HL-60/S4 treated with retinoic acid at 250 ng/mL for 4 days and 3 days (cell line): Measurements from ENCODE around the gene PLCE1.

Experiments
- in situ Hi-C: fragments of 300-500 bp; cut with MboI; formaldehyde crosslinking; loops from 2 replicates; pipeline ENCODE4 v1.7.0; 2022; ENCODE audit warnings: low sequenced_read_pairs

Gene PLCE1

GRCh38 chr10:93993414-93993781 lies 333 bp upstream of the PLCE1 start:
- in situ Hi-C loops = no loop called here

DNA sequence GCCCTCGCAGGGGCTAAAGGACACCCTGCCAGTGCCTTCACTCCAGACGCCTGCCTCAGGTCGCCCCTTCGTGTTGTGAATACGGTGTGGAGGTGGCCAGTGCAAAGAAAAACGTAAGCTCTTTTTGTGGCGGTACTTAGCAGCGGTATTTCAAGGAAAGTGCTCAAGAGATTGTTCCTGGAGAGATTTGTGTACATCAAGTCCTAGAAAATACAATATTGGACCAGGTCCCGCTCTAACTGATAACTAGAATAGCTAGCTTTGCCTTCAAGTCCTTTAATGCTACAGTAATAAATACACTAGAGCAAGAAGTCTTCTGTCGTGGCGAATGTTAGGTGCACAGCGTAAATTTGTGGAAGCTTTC lies 689 bp downstream of the PLCE1 start:
- in situ Hi-C loops = no loop called here

GRCh38 chr10:93995182-93995581 lies 1.5 kb downstream of the PLCE1 start:
- in situ Hi-C loops = no loop called here

GRCh38 chr10:93995598-93996271 lies 2.0 kb downstream of the PLCE1 start:
- in situ Hi-C loops = no loop called here

- in situ Hi-C loops = no loop called here
These were observed 2.8 kb downstream of the PLCE1 start for GRCh38 chr10:93996551-93996950.

GRCh38 chr10:93997546-93997945 lies 3.8 kb downstream of the PLCE1 start:
- in situ Hi-C loops = no loop called here

- in situ Hi-C loops = no loop called here
These were observed 5.7 kb downstream of the PLCE1 start for GRCh38 chr10:93999401-93999851.

GRCh38 chr10:94000638-94001415 lies 7.1 kb downstream of the PLCE1 start:
- in situ Hi-C loops = no loop called here

- in situ Hi-C loops = no loop called here
These were observed 7.7 kb downstream of the PLCE1 start for GRCh38 chr10:94001416-94001810.

- in situ Hi-C loops = no loop called here
These were observed 8.4 kb downstream of the PLCE1 start for GRCh38 chr10:94002156-94002555.

- in situ Hi-C loops = no loop called here
These were observed 9.8 kb downstream of the PLCE1 start for GRCh38 chr10:94003488-94003887.

GRCh38 chr10:94005050-94005449 lies 11.3 kb downstream of the PLCE1 start:
- in situ Hi-C loops = no loop called here

DNA sequence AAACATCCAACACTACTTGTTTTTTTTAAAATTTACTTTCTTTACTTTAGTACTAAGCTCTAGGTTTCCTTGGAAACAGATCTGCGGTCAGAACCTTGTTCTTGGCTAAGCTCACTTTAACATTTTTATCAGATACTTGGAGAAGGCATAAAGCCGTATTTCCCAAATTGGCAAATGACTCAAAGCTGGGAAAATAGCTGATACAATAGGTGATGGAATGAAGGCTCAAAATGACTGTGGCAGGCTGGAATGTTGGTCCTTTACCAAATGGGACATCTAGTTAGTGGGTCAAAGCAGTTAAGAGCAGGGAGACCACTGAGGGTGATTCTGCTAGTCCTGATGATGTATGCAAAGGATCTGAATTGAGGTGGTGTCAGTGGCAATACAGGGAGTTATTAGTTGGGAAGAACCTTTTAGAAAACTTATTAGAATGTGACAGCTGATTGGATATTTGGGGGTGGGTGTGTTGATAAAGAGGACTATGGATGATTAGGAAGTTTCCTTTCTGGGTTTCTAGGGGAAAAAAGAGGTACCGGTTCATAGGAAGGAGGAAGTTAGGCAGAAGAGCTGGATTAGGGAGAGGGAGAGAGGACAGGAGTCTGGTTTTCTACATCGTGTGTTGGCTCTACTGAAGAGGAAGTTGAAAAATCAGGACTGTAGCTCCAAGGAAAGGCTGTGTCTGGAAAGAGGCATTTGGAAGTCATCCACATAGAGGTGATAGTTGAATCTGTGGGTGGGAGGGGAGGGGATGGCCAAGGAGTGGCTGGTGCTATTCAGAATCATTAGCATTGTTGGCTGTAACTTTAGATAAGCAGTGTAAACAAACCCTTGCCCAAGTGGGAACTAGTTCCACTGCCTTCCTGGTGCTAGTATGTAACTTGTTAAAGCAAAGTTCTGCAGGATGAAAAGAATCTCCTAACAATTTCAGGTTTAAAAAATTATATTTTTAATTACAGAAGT lies 13.1 kb downstream of the PLCE1 start:
- in situ Hi-C loops = no loop called here

- in situ Hi-C loops = no loop called here
These were observed 14.8 kb downstream of the PLCE1 start for GRCh38 chr10:94008526-94008925.

DNA sequence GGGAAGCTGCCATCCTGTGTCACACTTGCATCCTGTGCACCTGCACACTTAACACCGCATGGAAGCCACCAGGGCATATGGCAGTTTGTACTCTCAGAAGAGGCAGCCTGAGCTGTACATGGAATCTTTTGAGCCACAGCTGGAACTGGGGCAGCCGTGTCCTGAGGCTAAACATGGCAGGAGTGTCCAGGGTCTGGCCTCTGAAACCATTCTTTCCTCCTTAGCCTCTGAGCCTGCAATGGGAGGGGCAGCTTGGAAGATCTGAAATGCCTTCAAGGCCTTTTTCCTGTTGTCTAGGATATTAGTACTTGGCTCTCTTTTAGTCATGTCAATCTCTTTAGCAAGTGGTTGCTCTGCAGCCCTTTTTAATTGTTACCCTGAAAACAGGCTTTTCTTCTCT lies 16.4 kb downstream of the PLCE1 start:
- in situ Hi-C loops = no loop called here

- in situ Hi-C loops = no loop called here
These were observed 17.2 kb downstream of the PLCE1 start for GRCh38 chr10:94010886-94011285.

GRCh38 chr10:94011296-94011695 lies 17.6 kb downstream of the PLCE1 start:
- in situ Hi-C loops = no loop called here

DNA sequence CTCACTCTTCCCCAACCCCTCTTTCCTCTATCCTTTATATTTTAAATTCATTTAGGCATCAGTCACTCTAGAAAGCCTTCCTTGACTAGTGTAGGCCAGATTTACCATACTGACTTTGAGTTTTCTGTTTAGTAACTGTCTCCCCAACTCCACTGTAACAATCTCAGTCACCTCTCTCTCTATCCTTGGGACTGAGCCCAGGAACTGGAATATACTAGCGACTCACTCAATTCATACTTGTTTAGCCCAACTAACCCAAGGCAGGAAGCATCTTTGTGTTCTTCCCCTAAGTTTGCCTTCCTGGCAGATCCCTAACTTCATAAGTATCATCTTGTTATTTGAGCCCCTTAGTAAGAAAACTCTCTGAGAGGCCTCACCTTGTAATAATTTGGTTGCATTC lies 19.1 kb downstream of the PLCE1 start:
- in situ Hi-C loops = no loop called here

DNA sequence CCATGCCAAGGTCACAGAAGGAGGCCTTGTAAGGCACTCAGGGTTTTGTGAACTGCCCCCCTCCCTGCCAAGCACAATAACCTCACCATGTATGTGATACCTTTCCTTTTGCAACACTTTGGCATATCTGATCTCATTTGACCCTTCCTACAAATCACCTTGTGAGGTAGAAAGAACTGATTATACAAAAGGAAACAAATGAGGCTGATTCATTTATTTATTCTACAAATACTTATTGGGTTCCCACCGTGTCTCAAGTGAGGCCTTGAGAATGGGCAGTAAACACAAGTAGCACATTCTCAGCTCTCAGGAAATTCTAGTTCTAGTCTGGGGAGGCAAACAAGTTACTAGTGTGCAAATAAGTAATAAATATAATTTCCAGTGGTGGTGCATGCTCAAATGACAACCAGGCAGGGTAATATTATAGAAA lies 19.6 kb downstream of the PLCE1 start:
- in situ Hi-C loops = no loop called here

DNA sequence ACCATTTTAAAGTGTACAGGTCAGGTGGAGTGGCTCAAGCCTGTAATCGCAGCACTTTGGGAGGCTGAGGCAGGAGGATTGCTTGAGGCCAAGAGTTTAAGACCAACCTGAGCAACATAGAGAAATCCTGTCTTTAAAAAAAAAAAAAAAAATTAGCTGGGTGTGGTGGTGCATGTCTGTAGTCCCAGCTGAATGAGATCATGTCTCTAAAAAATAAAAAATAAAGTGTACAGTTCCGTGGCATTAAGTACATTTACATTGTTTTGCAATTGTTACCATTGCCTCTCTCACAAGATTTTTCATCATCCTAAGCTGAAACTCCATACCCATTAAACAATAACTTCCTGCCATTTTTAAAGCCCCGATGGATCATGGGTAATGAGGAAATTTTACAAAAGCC lies 20.6 kb downstream of the PLCE1 start:
- in situ Hi-C loops = no loop called here
